HG03460 (cell line): ENCODE results near the gene SUPV3L1.

Source experiments
- ATAC-seq: cut with Tn5 transposase; IDR thresholded peaks from one replicate; pipeline ENCODE4 v1.9.1; 2021; ENCODE audit not compliant: unreplicated experiment

SUPV3L1 gene

DNA sequence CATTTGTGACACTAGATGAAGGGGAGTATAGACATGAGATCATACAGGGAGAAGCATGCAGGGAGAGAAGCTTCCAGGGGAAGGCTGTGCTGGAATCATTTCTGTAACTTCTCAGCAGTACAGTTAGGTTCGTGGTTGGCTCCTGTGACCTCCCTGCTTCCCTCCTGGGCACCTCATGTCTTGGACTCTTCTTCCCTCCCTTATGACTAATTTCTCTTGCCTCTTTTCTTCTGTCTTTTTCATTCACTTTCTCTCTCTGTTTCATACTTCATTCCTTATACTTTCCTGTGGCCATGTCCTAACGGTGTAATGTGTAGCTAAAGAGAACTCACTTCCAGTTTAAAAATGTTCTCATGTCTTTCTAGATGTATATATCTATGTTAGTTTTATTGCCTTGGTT is 21.0 kb downstream of the SUPV3L1 start:
- no peak for ATAC-seq

DNA sequence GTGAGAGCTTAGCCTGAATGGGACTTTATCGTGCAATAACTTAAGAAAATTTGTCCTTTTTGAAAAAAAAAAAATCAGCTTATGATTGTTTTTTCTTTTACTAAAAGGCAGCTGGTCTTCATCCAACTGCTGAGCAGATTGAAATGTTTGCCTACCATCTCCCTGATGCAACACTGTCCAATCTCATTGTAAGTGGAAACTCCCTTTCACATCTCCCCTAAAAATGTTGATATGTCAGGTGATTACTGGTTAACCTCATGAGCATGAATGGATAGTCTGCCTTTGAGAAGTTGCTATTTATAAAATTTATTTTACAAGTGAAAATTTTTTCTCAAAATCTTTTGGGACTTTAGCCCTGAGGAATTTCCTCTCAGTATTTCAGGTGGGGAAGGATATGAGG is 22.3 kb downstream of the SUPV3L1 start:
- no peak for ATAC-seq

DNA sequence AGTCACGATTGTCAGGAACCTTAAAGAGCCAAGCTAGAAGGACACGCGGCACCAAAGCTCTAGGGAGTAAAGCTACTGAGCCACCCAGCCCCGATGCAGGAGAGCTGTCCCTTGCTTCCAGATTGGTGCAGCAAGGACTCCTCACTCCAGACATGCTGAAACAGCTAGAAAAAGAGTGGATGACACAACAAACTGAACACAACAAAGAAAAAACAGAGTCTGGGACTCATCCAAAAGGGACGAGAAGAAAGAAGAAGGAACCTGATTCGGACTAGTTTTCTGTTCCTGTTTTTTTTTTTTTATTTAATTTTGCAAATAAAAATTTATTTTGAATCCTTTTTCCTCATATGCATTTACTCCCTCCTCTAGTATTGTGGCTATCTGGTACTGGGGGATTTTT is 28.7 kb downstream of the SUPV3L1 start:
- no peak for ATAC-seq

DNA sequence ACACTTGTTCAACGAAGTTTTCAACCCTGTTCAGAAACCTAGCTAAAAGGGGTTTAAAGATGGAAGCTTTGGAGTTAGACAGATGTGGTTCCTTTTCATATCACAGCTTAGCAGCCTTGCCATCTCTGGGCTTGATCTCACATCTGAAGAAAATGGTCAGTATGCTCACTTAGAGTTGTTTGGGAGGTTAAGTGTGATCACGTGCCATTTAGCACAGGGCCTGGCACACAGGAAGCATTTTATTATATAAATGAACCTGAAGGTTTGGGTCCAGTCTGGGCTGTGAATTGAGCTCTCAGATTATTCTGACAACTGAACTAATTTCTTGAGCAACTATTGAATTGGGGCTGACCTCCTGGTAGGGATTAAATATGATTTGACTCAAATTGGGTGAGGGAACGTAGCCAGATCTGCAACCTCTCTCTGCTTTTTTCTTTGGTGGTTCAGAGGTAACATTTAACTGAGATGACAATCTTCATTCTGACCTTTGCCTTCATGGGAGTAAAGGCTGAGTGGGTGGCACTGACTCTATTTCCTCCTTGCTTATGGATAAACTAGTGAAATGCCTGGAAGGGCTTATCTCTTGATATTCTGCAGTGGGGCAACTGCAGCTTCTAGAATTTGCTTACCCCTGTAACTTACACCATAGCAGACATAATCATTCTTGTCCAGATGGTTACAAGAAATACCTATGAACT is 29.9 kb downstream of the SUPV3L1 start:
- no peak for ATAC-seq

DNA sequence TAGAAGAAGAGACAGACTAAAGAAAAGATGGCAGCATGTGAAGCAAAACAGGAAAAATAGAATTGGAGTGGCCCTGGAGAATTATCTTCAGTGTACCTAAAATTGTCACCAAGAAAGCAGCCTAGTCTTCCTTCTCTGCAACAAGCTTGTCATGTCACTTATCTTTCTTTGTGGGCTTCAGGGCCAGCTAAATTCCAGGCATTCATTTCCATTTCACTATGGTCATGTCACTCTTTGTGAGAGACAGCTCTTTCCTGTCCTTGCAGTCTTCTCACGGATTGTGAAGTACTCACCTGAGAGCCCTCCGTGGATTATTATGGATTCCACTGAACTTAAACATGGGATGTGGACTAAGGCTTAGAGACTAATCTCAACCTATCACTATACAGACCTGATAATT is 31.1 kb downstream of the SUPV3L1 start:
- no peak for ATAC-seq

DNA sequence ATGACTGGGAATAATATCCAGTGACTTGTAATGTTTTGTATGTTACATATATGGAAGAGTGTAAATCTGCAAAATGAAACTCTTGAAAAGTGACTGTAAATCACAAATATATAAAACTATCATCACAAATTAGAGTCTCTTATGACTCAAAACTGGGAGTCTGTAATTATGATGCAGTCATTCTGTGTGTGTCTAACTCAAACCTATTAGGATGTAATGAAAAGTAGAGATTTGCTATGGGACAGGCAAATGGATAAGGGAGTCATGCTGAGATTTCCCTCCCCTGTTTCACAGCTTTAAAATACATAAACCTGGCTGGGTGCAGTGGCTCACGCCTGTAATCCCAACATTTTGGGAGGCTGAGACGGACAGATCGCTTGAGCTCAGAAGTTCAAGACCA is 31.5 kb downstream of the SUPV3L1 start:
- ATAC-seq, result no peak

DNA sequence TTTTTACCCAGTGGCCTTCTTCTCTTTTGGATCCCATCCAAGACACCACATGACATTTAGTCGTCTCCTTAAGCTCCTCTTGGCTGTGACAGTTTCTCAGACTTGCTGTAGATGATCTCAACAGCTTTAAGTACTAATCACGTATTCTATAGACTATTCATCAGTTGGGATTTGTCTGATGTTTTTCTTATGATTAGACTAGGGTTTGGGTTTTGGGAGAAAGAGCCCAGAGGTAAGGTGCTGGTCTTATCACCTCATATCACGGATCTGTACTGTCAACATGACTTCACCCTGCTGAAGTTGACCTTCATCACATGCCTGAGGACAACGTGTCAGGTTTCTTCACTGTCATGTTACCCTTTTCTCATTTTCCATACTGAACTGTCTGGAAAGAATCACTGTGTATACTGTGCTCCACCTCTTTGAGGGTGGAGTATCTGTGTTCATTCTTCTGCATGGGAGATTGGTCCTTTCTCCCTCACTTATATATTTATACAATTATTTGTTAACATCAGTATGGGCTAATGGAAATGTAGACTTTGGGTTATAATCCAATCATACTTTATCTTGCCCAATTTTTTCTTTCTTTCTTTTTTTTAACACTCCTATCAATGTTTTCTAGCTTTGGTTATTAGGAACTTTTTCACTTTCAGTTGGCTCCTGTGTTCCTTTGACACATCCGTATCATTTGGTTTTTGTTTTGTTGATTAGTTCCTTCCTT is 33.7 kb downstream of the SUPV3L1 start:
- no peak for ATAC-seq

DNA sequence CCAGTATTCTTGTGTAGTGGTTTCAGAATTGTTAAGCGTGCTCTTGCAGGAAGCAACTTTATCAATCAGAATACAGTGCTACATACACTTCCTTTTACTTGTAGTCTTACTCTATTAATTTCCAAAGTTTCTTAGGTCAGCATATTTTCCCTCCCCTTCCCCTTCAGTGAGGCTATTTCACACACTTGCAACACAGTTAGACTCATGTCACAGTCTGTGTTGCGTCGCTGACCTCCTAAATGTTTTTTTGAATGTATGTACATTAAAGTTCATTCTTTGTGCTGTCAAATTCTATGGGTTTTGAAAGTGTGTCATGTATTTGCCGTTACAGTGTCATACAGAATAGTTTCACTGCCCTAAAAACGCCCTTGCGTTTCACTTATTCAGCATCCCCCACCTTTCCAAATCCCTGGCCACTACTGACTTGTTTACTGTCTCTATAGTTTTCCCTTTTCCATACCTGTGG is 34.7 kb downstream of the SUPV3L1 start:
- no peak for ATAC-seq

DNA sequence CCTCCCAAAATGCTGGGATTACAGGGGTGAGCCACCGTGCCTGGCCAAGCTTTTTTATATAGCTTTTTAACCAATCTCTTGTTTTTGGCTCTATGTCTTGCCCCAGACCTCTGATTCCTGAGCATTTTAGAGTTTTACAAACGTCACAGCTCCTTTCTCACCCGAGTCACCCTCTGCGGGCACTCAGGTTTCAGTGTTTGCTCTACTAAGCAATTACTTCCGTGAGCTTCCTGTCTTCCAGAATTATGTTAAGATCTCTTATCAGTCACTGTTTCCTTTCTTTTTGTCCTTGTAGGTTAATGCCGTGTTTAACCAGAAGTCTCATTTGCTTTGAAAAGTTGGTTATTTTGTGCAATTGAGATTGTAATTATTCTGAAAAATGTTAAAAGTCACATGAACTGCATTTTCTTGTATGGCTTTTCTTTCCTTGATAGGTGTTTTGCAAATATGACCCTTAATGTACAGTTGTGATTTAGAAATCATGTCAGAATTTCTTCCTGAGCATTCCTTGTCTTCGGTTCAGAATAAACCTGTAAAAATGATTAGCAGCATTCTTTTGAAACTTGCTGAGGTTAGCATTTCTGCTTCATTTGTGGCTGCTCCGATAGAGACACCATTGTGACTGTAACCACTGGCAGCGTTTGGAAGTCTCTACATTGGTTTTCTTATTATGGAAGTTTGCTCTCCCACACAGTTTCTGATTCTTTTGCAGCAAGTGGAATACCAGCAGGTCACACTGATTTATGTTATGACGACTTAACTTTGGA is 35.6 kb downstream of the SUPV3L1 start:
- ATAC-seq, result peak; percentile 47

DNA sequence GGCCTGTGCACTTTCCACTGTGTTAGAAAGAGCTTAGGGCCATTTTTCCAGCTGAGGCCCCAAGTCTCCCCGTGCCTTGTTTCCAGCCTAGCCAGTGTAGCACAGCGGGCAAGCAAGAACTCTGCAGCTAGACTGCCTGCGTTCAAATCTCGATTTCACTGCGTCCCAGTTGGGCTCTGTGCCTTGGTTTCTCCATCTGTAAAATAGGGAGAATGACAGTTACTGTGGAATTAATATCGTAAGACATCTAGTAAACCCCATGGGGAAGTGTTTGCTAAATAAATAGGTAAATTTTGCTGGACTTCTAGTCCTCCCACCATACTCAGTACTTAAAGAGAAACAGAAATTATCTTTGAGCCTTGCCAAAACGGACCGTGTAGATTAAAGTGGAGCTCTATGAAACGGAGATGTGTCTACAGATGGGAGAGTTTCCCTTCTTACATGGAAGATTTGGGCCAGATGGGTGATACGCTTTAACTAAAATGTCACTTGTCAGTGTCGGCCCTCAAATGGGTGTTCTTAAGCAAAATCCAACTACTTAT is 36.6 kb downstream of the SUPV3L1 start:
- ATAC-seq, result no peak

DNA sequence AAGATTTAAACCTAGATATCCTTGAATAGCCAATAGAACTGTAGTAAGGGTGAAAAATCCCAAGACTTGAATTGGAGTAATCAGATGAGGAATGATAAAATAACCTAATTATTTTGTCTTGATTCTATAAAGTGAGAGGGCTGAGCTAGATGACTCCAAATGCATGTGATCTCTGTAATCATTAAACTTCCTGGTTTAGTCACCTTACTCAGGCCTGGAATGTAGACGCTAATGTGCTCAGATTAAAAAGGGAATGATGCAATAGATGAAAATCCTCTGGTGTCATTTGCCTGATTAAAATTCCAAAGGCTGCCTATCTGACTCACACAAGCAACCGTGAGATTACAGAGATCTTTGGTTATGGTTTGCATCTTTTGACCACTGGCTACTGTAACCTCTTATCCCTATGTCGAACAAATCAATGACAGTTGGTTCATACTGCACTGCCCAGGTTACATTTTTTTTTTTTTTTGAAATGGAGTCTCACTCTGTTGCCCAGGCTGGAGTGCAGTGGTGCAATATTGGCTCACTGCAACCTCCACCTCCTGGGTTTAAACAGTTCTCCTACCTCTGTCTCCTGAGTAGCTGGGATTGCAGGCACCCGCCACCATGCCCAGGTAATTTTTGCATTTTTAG is 37.2 kb downstream of the SUPV3L1 start:
- ATAC-seq, result no peak

DNA sequence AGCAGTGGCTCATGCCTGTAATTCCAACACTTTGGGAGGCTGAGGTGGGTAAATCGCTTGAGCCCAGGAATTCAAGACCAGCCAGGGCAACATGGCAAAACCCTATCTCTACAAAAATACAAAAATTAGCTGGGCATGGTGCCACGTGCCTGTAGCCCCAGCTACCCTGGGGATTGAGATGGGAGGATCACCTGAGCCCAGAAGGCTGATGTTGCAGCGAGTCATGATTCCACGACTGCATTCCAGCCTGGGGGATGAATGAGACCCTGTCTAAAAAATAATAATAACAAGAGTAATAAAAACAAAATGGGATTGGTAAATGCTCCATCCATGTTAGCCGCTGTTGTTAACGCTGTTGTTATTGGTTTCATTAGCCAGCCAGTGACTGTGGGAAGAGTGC is 38.8 kb downstream of the SUPV3L1 start:
- no peak for ATAC-seq

DNA sequence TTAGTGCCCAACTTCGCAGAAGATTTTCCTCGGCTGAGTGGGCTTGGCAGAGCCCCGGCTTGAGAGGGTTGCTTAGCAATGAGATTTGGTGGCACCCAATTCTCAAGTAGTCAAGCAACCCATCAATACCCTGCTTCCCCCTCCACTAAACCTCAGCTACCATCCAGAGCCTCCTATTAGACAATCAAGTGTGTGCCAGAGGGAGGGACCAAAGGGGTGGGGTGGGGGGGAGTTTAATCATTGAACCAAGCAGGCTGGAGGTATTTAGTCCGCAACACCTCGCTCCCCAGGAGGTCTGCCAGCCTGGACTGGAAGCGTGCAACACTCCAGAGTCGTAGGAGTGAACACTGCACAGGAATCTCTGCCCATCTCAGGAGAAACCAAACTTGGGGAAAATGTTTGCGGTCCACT is 40.0 kb downstream of the SUPV3L1 start, which contains the start of gene HKDC1:
TSS of gene HKDC1 (plus strand) at position 292 of the 411 bp plus-strand sequence. CDS start at position 396, 104 bp downstream.
- ATAC-seq, result no peak

DNA sequence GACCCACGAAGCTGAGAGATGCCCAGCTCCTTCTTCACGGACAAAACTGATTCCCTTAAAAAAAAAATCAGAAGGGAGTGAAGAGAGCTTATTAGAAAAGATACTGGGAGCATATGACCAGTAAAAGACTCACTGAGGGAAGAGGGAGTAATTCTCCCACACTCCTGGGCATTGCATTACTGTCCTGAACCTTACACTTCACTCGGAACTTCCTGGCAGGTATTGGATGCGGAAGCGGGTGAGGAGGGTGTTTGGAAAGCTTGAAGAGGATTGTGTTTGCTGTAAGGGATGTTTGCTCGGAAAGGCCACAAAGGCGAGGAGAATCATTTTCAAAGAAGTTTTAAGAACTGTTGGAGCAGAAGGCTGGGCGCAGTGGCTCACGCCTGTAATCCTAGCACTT is 40.5 kb downstream of the SUPV3L1 start:
- no peak for ATAC-seq

DNA sequence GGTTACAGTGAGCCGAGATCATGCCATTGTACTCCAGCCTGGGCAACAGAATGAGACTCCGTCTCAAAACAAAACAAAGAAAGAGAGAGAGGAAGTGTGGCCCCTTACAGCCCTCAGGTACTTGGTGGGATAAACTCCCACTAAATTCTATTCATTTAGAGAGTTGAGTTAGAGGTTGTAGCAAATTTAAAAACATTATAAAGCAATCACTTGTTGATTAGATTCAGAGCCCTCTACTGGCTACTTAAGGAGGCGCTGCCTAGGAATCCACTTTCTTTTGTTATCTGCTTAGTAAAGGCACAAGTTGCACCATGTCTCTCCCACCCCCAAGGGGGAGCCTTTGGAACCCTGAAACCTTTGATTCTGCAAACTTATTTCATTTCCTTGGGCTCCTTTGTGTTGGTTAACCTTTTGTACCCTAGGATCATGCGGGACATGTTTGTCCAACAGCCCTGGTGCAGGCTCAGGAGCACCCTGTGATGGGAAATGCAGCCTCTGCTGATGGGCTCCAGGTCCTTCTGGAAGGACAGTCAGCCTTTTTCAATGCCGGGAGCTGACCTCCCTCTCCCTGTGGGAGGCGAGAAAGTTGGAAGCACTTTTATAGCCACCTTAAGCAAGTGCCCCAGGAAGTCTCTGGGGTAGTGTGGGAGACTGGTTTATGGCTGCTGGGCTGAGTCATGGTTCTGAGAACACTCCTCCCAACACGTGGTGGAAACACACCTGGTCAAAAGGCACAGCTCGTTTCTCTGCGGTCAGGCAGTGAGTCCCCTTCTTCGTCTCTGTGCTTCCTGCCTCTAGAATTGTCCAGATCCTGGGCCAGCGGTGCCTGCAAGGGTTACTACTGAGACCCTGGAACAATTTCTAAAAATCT is 42.4 kb downstream of the SUPV3L1 start:
- ATAC-seq, result peak; percentile 99

DNA sequence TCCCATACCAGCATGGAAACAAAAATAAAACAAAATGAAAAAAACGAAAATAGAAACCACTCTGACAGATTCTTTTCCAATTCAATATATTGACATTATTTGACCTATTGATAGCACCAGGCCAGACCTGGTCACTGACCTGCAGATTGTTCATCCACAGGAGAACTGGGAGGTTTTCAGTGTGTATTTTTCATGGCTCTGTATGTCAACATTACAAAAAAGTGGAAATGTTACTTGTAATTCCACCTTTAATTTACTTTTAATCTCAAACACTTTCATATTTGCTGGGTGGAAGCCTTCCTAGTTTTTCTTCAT is 43.0 kb downstream of the SUPV3L1 start:
- peak; percentile 2 for ATAC-seq

DNA sequence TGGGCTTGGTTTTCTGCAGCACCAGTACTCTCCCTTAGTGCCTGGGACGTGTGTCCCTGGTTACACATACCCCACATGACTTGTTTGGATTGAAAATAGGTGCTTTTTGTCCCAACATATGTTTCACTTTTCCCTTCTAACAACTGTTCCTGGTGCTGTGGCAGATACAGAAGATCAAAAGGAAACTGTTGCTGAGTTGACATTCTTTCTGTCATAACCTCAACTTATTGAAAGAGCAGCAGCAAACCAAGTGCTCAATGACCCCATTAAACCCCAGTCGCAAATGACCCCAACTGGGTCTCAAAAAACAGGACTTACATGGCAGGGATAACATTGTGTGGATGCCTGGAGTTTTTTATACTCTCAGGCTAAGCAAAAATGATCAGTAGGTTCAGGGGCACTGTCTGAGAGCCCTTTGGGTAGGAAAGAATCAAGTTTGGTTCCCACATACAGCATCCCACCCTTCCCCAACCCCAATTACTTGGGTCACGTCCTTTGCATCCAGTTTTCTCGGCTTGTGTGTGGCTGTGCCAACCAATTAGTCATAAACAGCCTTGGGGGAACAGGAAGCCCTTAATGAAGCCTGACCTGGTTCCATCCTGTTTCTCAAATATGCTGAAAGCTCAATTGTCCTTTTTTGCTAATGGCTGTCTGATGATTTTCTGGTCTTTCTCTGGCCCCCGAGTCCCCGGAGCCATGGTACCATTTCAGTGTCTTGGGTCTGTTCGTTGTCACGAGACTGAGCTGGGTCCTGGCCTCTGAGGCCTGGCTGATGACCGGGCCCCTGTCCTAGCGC is 45.0 kb downstream of the SUPV3L1 start:
- no peak for ATAC-seq

DNA sequence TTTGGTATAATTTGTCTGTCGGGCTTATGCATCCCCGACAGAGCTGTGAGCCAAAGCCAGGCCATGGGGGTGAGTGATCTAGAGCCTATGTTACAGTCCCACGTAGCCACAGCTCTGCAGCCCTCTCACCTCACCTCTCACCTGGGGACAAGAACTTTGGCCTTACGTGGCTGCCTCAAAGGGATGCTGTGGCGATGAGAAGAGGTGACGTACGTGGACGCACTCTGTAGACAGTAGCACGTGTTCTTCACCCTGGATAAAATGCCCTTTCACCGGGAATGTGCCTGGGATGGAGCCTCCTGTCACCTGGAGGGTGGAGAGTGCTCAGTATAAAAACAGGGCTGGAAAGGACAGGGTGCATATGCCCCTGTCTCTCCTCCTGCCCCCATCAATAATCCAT is 45.6 kb downstream of the SUPV3L1 start:
- no peak for ATAC-seq

DNA sequence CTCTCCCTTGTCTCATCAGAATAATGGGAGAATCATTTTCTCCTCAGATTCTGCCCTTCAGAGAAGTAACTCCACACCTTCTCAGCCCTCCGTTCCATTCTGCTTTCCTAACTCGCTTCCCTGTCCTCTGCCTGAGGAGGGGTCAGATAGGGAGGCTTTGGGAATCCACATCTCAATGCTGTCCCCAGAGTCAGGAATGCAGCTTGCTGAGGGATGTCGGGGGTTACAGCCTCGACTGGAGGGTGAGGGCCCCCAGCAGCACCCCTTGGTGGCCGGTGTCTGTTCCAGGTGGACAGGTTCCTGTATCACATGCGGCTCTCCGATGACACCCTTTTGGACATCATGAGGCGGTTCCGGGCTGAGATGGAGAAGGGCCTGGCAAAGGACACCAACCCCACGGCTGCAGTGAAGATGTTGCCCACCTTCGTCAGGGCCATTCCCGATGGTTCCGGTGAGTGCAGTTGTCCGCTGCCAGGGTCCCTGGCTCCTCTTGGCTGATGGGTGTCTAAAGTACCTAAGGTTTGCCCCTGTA is 47.0 kb downstream of the SUPV3L1 start:
- no peak for ATAC-seq
